Measurements from ENCODE around the gene DCHS1.

DCHS1 gene

DNA sequence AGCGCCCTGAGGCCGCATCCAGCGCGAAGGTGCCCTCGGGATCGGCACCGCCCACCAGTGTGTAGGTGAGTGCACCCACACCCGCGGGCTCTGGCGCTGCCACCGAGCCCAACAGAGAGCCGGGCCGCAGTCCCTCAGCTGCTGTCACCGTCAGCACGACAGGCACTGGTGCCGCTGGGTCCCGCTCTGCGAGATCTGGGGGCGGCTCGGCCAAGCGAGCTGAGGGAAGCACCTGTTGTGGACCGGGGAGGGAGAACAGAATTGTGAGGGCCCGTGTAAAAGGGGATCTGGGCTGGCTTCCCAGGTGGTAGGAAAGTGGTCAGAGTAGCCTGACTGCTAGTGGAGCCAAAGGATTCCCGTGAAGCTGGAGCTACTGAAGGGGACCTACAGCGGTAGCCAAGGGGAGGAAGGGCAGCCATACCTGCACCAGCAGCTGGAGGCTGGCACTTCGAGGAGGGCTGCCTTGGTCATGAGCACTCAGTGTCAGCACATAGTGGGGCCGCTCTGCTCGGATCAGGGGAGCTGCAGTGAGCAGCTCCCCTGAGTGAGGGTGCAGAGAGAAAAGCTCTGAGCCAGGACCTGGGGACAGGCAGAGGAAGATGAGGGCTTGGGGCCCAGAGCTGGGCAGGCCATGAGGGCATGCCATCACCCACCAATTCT, 24.8 kb downstream of the DCHS1 start:
- no peak overlapping the region for H3K4me2 ChIP-seq (ENCODE audit: low read length)
- H3K4me1 ChIP-seq (ENCODE audit: control insufficient read depth, low read length) = no peaks in the 10 kb centered on the region
- H3K27ac ChIP-seq (ENCODE audit: low read depth, low read length) = no peak overlapping the region
- no peaks in the 10 kb centered on the region for H3K9me2 ChIP-seq (replicated peaks; ENCODE audit: control insufficient read depth, low read length)
- no peaks in the 10 kb centered on the region for H3F3A ChIP-seq (ENCODE audit: control insufficient read depth, insufficient read depth)
- TF ChIP-seq, protein P1, sequence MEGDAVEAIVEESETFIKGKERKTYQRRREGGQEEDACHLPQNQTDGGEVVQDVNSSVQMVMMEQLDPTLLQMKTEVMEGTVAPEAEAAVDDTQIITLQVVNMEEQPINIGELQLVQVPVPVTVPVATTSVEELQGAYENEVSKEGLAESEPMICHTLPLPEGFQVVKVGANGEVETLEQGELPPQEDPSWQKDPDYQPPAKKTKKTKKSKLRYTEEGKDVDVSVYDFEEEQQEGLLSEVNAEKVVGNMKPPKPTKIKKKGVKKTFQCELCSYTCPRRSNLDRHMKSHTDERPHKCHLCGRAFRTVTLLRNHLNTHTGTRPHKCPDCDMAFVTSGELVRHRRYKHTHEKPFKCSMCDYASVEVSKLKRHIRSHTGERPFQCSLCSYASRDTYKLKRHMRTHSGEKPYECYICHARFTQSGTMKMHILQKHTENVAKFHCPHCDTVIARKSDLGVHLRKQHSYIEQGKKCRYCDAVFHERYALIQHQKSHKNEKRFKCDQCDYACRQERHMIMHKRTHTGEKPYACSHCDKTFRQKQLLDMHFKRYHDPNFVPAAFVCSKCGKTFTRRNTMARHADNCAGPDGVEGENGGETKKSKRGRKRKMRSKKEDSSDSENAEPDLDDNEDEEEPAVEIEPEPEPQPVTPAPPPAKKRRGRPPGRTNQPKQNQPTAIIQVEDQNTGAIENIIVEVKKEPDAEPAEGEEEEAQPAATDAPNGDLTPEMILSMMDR (IDR thresholded peaks at IDR 0.05; ENCODE audit: low read depth, low read length, poor library complexity, severe bottlenecking) = no peak
- no peak for TF ChIP-seq EZH2phosphoT487 (IDR thresholded peaks at IDR 0.05; ENCODE audit: borderline replicate concordance, low read length)
- H4K20me1 ChIP-seq (ENCODE audit: control insufficient read depth, insufficient read depth, low read depth, low read length) = no peaks in the 10 kb centered on the region
- H3K27me3 ChIP-seq (ENCODE audit: control insufficient read depth, low read length) = no peaks in the 10 kb centered on the region
- no peaks in the 10 kb centered on the region for H3K79me2 ChIP-seq (ENCODE audit: control insufficient read depth, low read length)
- H3K36me3 ChIP-seq (ENCODE audit: control insufficient read depth, low read length) = no peaks in the 10 kb centered on the region
- no peak overlapping the region for H3K4me3 ChIP-seq (ENCODE audit: low read length)
- H3K9me3 ChIP-seq (ENCODE audit: control insufficient read depth, insufficient read depth, low read length) = no peaks in the 10 kb centered on the region

DNA sequence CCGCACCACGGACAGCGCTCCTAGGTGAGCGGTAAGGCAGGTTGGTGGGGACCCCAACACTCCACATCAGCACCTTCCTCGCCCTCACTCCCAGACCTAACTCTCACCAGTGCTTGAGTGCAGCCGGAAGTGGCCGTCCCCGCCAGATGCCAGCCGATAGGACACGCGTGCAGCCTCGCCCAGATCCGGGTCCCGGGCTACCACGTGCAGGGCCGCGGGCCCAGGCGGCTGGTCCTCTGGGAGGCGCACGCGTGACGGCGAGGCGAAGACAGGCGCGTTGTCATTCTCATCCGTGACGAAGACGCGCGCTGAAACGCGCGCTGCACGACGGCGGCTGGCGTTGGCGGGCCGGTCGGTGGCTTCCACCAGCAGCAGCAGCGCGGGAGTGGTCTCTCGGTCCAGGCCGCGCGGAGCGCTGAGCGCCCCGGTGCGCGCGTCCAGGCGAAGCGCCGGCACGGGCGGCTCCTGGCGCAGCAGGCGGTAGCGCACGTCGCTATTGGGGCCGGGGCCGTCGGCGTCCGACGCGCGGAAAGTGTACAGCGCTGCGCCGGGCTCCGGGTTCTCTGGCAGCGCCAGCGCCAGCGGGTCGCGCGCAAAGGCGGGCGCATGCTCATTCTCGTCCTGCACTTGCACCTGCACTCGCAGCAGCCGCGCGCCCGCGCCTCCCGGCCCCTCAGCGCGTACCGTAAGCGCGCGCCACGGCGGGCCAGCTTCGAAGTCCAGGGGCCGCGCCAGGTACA, 25.5 kb downstream of the DCHS1 start:
- H3K9me2 ChIP-seq (replicated peaks; ENCODE audit: control insufficient read depth, low read length) = no peaks in the 10 kb centered on the region
- H3K4me2 ChIP-seq (ENCODE audit: low read length) = no peak overlapping the region
- no peaks in the 10 kb centered on the region for H3K36me3 ChIP-seq (ENCODE audit: control insufficient read depth, low read length)
- no peaks in the 10 kb centered on the region for H3F3A ChIP-seq (ENCODE audit: control insufficient read depth, insufficient read depth)
- no peaks in the 10 kb centered on the region for H3K4me1 ChIP-seq (ENCODE audit: control insufficient read depth, low read length)
- no peaks in the 10 kb centered on the region for H3K79me2 ChIP-seq (ENCODE audit: control insufficient read depth, low read length)
- TF ChIP-seq, protein P1 (IDR thresholded peaks at IDR 0.05; ENCODE audit: low read depth, low read length, poor library complexity, severe bottlenecking) = no peak
- no peak for TF ChIP-seq EZH2phosphoT487 (IDR thresholded peaks at IDR 0.05; ENCODE audit: borderline replicate concordance, low read length)
- no peak overlapping the region for H3K27ac ChIP-seq (ENCODE audit: low read depth, low read length)
- H3K9me3 ChIP-seq (ENCODE audit: control insufficient read depth, insufficient read depth, low read length) = no peaks in the 10 kb centered on the region
- no peaks in the 10 kb centered on the region for H4K20me1 ChIP-seq (ENCODE audit: control insufficient read depth, insufficient read depth, low read depth, low read length)
- H3K4me3 ChIP-seq (ENCODE audit: low read length) = no peak overlapping the region
- no peaks in the 10 kb centered on the region for H3K27me3 ChIP-seq (ENCODE audit: control insufficient read depth, low read length)

DNA sequence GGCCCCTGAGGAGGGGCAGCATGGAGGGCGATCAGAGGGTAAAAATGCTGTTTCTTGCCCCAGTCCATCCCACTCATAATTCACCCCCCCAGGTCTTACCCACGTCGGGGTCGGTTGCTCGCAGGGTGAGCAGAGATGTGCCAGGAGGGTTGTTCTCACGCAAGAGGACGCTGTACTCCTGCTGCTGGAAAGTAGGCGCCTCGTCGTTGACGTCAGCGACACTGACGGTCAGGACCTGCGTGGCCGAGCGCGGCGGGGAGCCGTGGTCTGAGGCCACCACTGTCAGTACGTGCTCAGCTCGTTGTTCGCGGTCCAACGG, 26.1 kb downstream of the DCHS1 start:
- H3K27ac ChIP-seq (ENCODE audit: low read depth, low read length) = no peak overlapping the region
- no peaks in the 10 kb centered on the region for H3F3A ChIP-seq (ENCODE audit: control insufficient read depth, insufficient read depth)
- no peaks in the 10 kb centered on the region for H3K4me1 ChIP-seq (ENCODE audit: control insufficient read depth, low read length)
- no peak overlapping the region for H3K4me3 ChIP-seq (ENCODE audit: low read length)
- H3K9me2 ChIP-seq (replicated peaks; ENCODE audit: control insufficient read depth, low read length) = no peaks in the 10 kb centered on the region
- TF ChIP-seq, protein P1 (IDR thresholded peaks at IDR 0.05; ENCODE audit: low read depth, low read length, poor library complexity, severe bottlenecking) = no peak
- no peak for TF ChIP-seq EZH2phosphoT487 (IDR thresholded peaks at IDR 0.05; ENCODE audit: borderline replicate concordance, low read length)
- H3K4me2 ChIP-seq (ENCODE audit: low read length) = no peak overlapping the region
- H3K79me2 ChIP-seq (ENCODE audit: control insufficient read depth, low read length) = no peaks in the 10 kb centered on the region
- no peaks in the 10 kb centered on the region for H3K9me3 ChIP-seq (ENCODE audit: control insufficient read depth, insufficient read depth, low read length)
- H3K27me3 ChIP-seq (ENCODE audit: control insufficient read depth, low read length) = no peaks in the 10 kb centered on the region
- H3K36me3 ChIP-seq (ENCODE audit: control insufficient read depth, low read length) = no peaks in the 10 kb centered on the region
- no peaks in the 10 kb centered on the region for H4K20me1 ChIP-seq (ENCODE audit: control insufficient read depth, insufficient read depth, low read depth, low read length)

Measured in DOHH2 (cell line).